Mammary epithelial cell (primary cell): ENCODE data around the gene PRRC2C.

Experiments
- EZH2 ChIP-seq: IDR thresholded peaks from 2 replicates; pipeline ENCODE4 v1.6.1; 2012; ENCODE audit warnings: low read length, inconsistent platforms, borderline replicate concordance
- TF ChIP-seq, protein P1 (sequence below), 2 donors: IDR thresholded peaks in 1 of 2; conservative IDR thresholded peaks in 1 of 2; 2 replicates each; pipeline ENCODE4 v1.5.1; 2011 to 2012; ENCODE audit warnings: inconsistent platforms in 2 of 2, low read length in 2 of 2, mild to moderate bottlenecking in 2 of 2, control low read depth in 1 of 2, low read depth in 1 of 2; ENCODE audit not compliant: insufficient read depth in 1 of 2; ENCODE audit errors: extremely low read depth in 1 of 2

DNA sequence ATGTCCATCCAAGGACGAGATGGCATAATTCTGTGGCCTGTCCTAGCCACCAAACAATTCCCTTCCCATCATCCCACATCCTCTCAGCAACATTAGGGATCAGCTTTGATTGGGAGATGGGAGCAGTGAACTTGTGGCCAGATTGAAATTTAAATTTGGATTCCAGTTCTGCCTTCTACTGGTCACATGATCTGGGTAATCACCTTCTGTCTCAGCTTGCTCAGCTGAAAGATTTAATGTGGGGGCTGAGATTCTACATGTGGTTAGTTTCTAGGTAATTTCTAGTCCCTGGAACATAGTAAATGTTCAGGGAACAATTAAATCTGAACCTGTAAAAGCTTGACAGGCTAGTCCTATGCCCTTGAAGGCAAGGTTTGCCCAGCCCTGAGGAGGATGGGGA lies 139.9 kb downstream of the PRRC2C start:
- TF ChIP-seq, protein P1, sequence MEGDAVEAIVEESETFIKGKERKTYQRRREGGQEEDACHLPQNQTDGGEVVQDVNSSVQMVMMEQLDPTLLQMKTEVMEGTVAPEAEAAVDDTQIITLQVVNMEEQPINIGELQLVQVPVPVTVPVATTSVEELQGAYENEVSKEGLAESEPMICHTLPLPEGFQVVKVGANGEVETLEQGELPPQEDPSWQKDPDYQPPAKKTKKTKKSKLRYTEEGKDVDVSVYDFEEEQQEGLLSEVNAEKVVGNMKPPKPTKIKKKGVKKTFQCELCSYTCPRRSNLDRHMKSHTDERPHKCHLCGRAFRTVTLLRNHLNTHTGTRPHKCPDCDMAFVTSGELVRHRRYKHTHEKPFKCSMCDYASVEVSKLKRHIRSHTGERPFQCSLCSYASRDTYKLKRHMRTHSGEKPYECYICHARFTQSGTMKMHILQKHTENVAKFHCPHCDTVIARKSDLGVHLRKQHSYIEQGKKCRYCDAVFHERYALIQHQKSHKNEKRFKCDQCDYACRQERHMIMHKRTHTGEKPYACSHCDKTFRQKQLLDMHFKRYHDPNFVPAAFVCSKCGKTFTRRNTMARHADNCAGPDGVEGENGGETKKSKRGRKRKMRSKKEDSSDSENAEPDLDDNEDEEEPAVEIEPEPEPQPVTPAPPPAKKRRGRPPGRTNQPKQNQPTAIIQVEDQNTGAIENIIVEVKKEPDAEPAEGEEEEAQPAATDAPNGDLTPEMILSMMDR (conservative IDR thresholded peaks at IDR 0.05 in 1 of 2, IDR thresholded peaks at IDR 0.05 in 1 of 2; ENCODE audit: extremely low read depth in 1 of 2, insufficient read depth in 1 of 2, low read depth in 1 of 2, low read length in 2 of 2) = no peak
- TF ChIP-seq EZH2 = no peak
